Neural cell (in vitro differentiated cells): ENCODE results near the gene S100A12. TPM values are rescaled to one million over a fixed set of nuclear protein-coding genes. Genes with fewer than 3 reads are reported as not detected.

Experiments
- H2AFZ ChIP-seq: fragments of 200-600, 300-800 bp; sonication (generic), shearing (Covaris generic); 2 replicates; pipeline ENCODE4 v1.6.0; 2014; ENCODE audit warnings: low read depth, mild to moderate bottlenecking, antibody characterized with exemption, low read length, moderate library complexity
- H3F3A ChIP-seq: fragments of 200-600 bp; shearing (Covaris generic); 2 replicates; pipeline ENCODE4 v1.6.1; 2016; ENCODE audit warnings: mild to moderate bottlenecking, moderate library complexity, mixed read lengths, antibody characterized with exemption, low read length; ENCODE audit not compliant: insufficient read depth, poor library complexity, severe bottlenecking
- H3K27ac ChIP-seq: fragments of 200-600, 300-800 bp; sonication (generic), shearing (Covaris generic); 2 replicates; pipeline ENCODE4 v1.5.1; 2014; ENCODE audit warnings: mild to moderate bottlenecking, low read length, moderate library complexity
- H3K27me3 ChIP-seq: fragments of 300-800, 200-600 bp; sonication (generic), shearing (Covaris generic); 2 replicates; pipeline ENCODE4 v1.6.0; 2014; ENCODE audit warnings: mild to moderate bottlenecking, low read depth, low read length, moderate library complexity; ENCODE audit not compliant: insufficient read depth
- H3K36me3 ChIP-seq: fragments of 300-800, 200-600 bp; sonication (generic), shearing (Covaris generic); 2 replicates; pipeline ENCODE4 v1.5.1; 2014; ENCODE audit warnings: mild to moderate bottlenecking, antibody characterized with exemption, low read length, moderate library complexity; ENCODE audit not compliant: insufficient read depth
- H3K4me2 ChIP-seq: fragments of 300-800, 200-600 bp; sonication (generic), shearing (Covaris generic); 2 replicates; pipeline ENCODE4 v1.6.0; 2014; ENCODE audit warnings: mild to moderate bottlenecking, low read length
- H3K4me3 ChIP-seq: fragments of 300-800, 200-600 bp; sonication (generic), shearing (Covaris generic); 2 replicates; pipeline ENCODE4 v1.5.1; 2014; ENCODE audit warnings: mild to moderate bottlenecking, low read length, moderate library complexity
- H3K79me2 ChIP-seq: fragments of 200-600 bp; shearing (Covaris generic); replicated peaks from 2 replicates; pipeline ENCODE4 v1.6.0; 2014; ENCODE audit warnings: mild to moderate bottlenecking, low read length, moderate library complexity; ENCODE audit not compliant: insufficient read depth
- H3K9ac ChIP-seq: fragments of 300-800, 200-600 bp; sonication (generic), shearing (Covaris generic); 2 replicates; pipeline ENCODE4 v1.6.1; 2016; ENCODE audit warnings: mild to moderate bottlenecking, low read length, mixed read lengths
- H3K9me2 ChIP-seq: fragments of 200-600 bp; shearing (Covaris generic); 2 replicates; pipeline ENCODE4 v1.6.1; 2016; ENCODE audit warnings: mild to moderate bottlenecking, low read length, mixed read lengths; ENCODE audit not compliant: insufficient read depth
- H3K9me3 ChIP-seq: fragments of 200-600, 300-800 bp; sonication (generic), shearing (Covaris generic); 2 replicates; pipeline ENCODE4 v1.6.1; 2016; ENCODE audit warnings: mild to moderate bottlenecking, mixed run types, low read length, moderate library complexity, mixed read lengths
- H4K20me1 ChIP-seq: fragments of 200-600 bp; shearing (Covaris generic); 2 replicates; pipeline ENCODE4 v1.6.1; 2016; ENCODE audit warnings: mild to moderate bottlenecking, mixed run types; ENCODE audit not compliant: insufficient read depth
- CTCF ChIP-seq: fragments of 450-650 bp; IDR thresholded peaks from 2 replicates; pipeline ENCODE4 v1.5.1; 2014; ENCODE audit warnings: antibody characterized with exemption, mild to moderate bottlenecking, moderate library complexity; ENCODE audit not compliant: poor library complexity, severe bottlenecking
- EP300 ChIP-seq: fragments of 450-650 bp; conservative IDR thresholded peaks from 2 replicates; pipeline ENCODE4 v1.6.1; 2014; ENCODE audit warnings: antibody characterized with exemption, mild to moderate bottlenecking, moderate library complexity; ENCODE audit not compliant: poor library complexity, severe bottlenecking
- EZH2 ChIP-seq: fragments of 200-600, 300-800 bp; shearing (Covaris generic), sonication (generic); IDR thresholded peaks from 2 replicates; pipeline ENCODE4 v1.6.1; 2014; ENCODE audit warnings: antibody characterized with exemption, low read length, borderline replicate concordance, mild to moderate bottlenecking; ENCODE audit not compliant: insufficient read depth, poor library complexity, severe bottlenecking
- MXI1 ChIP-seq: fragments of 450-650 bp; conservative IDR thresholded peaks from 2 replicates; pipeline ENCODE4 v1.6.1; 2014; ENCODE audit warnings: antibody characterized with exemption, mild to moderate bottlenecking; ENCODE audit not compliant: poor library complexity, severe bottlenecking
- POLR2AphosphoS5 ChIP-seq: IDR thresholded peaks from 2 replicates; pipeline ENCODE4 v1.6.1; 2012
- RAD21 ChIP-seq: fragments of 450-650 bp; conservative IDR thresholded peaks from 2 replicates; pipeline ENCODE4 v1.6.1; 2014; ENCODE audit warnings: antibody characterized with exemption, mild to moderate bottlenecking, moderate library complexity
- REST ChIP-seq: IDR thresholded peaks from 2 replicates; pipeline ENCODE4 v1.6.1; 2012; ENCODE audit warnings: borderline replicate concordance
- SMC3 ChIP-seq: fragments of 450-650 bp; conservative IDR thresholded peaks from 2 replicates; pipeline ENCODE4 v1.6.1; 2014; ENCODE audit warnings: antibody characterized with exemption, mild to moderate bottlenecking, moderate library complexity; ENCODE audit not compliant: poor library complexity
- TAF1 ChIP-seq: IDR thresholded peaks from 2 replicates; pipeline ENCODE4 v1.6.1; 2012; ENCODE audit warnings: low read depth
- polyA plus RNA-seq: library from polyadenylated mRNA; depleted of rRNA; stranded (reverse); fragments of >200 nt; gene quantifications from 2 replicates; pipeline ENCODE4 v1.2.3, GENCODE V29; 2014

Gene S100A12
- polyA plus RNA-seq, 1 donor from 2014 or later: not detected

GRCh38 chr1:153384958-153385580, 9.6 kb upstream of the S100A12 start:
- H3K9me2 ChIP-seq: no peaks in the 10 kb centered on the region
- H3K9ac ChIP-seq: no peak overlapping the region
- no peaks in the 10 kb centered on the region for H3K79me2 ChIP-seq
- no peak overlapping the region for H2AFZ ChIP-seq
- H3K4me3 ChIP-seq: no peak overlapping the region
- no peak overlapping the region for H3K27ac ChIP-seq
- H3F3A ChIP-seq: no peaks in the 10 kb centered on the region
- no peak for TF ChIP-seq TAF1
- TF ChIP-seq REST: no peak
- no peak for TF ChIP-seq RAD21
- TF ChIP-seq POLR2AphosphoS5: no peak
- no peak for TF ChIP-seq EP300
- no peak for TF ChIP-seq MXI1
- no peaks in the 10 kb centered on the region for H3K36me3 ChIP-seq
- H4K20me1 ChIP-seq: no peaks in the 10 kb centered on the region
- no peak overlapping the region for H3K4me2 ChIP-seq
- H3K9me3 ChIP-seq: peaks cover 8% of the 10 kb centered on the region
- no peaks in the 10 kb centered on the region for H3K27me3 ChIP-seq

GRCh38 chr1:153380711-153381110, 5.3 kb upstream of the S100A12 start:
- Histone ChIP-seq H3K9me3 (peaks cover 8% of the 10 kb centered on the region), H3K27me3 (no peaks in the 10 kb centered on the region), H3K9ac (no peak overlapping the region), H3K36me3 (no peaks in the 10 kb centered on the region), H4K20me1 (no peaks in the 10 kb centered on the region), H3K4me3 (no peak overlapping the region), H2AFZ (no peak overlapping the region), H3K27ac (no peak overlapping the region), H3K9me2 (no peaks in the 10 kb centered on the region), H3F3A (no peaks in the 10 kb centered on the region), H3K79me2 (no peaks in the 10 kb centered on the region), H3K4me2 (no peak overlapping the region)
- TF ChIP-seq EP300: no peak
- TF ChIP-seq REST: no peak
- TF ChIP-seq SMC3: no peak
- TF ChIP-seq CTCF: no peak
- no peak for TF ChIP-seq POLR2AphosphoS5
- TF ChIP-seq EZH2: no peak
- no peak for TF ChIP-seq MXI1
- no peak for TF ChIP-seq TAF1
- TF ChIP-seq RAD21: no peak
